Ramos (cell line): ENCODE results near the gene FGF9.

Source experiments
- in situ Hi-C: fragments of 300-500 bp; cut with MboI; formaldehyde crosslinking; loops from one replicate; pipeline ENCODE4 v1.14.3; 2022; ENCODE audit warnings: low sequenced_read_pairs; ENCODE audit not compliant: unreplicated experiment

FGF9 gene

GRCh38 chr13:21670883-21671619 lies at the start of gene FGF9:
TSS of gene FGF9 (plus strand) at chr13:21671073. CDS start at chr13:21671913, 840 bp downstream.
- in situ Hi-C loops: no loop called here

DNA sequence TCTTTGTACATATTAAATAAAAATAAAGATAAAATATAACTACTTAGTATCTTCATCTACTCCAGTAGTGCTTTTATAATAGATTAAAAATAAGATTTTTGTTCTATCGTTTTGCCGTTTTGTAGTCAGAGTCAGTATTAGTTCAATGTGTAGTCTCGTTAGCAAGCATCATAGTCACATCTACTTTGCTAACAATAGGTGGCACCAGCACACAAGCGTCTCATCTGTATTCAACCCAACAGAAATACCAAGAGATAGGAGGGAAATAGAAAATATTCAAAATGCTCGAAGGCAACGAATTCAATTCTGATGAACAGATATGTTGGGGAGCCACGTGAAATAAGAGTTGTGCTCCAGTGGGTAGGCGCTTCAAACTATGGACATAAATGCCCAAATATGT lies 45.5 kb upstream of the FGF9 start:
- in situ Hi-C loops: no loop called here

- in situ Hi-C loops: no loop called here
These were observed 38.7 kb upstream of the FGF9 start for GRCh38 chr13:21632196-21632595.

GRCh38 chr13:21636656-21637055 lies 34.2 kb upstream of the FGF9 start:
- in situ Hi-C loops: no loop called here

DNA sequence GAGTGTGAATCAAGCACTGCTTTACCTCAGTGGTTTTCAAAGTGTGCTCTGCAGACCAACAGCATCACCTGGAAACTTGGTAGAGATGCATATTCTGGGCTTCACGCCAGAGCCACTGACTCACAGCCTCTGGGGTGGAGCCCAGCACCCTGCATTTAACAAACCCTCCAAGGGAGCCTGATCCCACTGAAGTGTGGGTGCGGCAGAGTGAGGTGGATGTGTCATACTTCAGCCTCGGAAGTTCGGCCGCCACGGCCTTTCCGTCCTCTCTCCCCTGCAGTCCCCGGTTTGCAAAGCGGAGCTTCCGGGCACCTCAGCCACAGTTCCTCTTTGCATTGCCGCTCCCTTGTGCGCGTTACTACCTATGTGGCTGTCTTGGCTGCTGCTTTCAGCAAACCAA lies 33.6 kb upstream of the FGF9 start:
- in situ Hi-C loops: no loop called here

DNA sequence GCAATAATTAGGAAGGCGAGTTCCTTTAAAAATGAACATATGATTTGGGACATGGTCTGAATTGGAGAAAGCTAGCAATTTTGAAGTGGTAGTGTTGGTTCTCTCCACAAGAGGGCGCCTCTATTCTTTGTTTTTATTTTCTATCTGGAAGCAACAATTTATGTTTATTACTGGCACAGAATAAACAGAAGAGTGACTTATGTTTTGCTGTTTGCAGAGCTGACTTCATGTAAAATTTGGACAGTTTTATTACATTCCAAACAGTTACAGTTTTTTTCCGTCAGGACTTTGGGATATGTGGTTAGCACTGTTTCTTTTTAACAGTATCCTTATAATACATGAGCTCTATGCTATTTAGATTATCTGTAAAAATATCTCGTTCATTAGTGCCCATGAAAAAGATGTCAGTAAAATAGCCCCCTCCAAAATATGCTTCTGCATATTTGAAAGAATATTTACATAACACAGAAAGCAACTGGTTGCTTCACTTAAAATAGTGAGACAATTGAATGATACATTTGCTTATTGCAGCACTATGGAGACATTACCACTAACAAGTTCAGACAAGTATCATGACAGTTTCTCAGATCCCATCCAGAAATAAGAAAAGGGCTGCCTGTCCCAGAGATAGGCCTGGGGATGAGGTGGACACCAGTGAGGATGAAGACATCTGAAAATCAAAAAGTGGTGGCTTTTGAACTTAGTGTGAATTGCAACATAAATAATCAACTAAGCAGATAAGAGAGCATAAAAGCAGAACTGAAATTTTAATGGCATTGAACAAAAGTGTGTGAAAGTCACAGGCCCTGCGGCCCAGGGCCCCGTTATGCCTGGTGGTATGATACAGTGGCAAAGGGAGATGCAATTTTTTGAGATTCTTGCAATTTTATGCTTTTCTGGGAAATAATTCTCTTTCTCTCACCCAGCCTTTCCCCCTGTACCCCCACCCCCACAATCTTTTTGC lies 32.3 kb upstream of the FGF9 start:
- in situ Hi-C loops: no loop called here

- in situ Hi-C loops: no loop called here
These were observed 31.3 kb upstream of the FGF9 start for GRCh38 chr13:21639561-21639960.

- in situ Hi-C loops: no loop called here
These were observed 29.2 kb upstream of the FGF9 start for GRCh38 chr13:21641629-21642028.

GRCh38 chr13:21657538-21657937 lies 13.3 kb upstream of the FGF9 start:
- in situ Hi-C loops: no loop called here

DNA sequence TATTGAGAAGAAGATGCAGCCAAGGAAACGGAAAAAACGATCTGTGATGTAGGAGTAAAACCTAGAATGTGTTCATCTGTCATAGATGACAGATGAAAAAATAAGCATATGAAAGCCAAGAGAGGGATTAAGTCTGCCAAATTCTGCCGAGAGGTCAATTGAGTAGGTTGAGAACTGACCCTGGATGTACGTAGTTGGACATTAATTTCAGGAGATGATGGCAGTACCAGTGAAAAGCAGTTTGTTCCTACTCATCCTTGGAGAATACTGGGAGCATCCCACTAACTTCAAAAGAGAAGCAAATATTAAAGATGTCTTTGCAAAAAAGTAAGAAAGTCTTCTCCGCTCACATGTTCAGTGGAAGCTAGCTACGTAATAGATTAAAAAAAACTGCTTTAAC lies 11.8 kb upstream of the FGF9 start:
- in situ Hi-C loops: no loop called here

GRCh38 chr13:21661097-21661909 lies 9.6 kb upstream of the FGF9 start:
- in situ Hi-C loops: no loop called here

DNA sequence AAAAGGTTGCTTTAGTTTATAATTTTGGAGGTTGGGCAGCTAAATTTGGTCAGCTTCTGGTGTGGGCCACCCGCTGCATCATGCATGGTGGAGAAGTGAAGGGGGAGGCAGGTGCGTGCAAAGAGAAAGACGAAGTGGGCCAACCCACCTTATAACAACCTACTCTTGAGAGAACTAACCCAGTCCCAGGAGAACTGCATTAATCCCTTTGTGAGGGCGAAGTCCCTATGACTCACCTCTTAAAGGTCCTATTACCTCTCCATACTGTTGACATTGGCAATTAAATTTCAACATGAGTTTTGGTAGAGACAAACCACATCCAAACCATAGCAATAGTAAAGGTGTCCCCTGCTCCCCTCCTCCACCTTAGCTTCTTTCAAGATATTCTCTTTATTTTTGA lies 7.7 kb upstream of the FGF9 start:
- in situ Hi-C loops: no loop called here

DNA sequence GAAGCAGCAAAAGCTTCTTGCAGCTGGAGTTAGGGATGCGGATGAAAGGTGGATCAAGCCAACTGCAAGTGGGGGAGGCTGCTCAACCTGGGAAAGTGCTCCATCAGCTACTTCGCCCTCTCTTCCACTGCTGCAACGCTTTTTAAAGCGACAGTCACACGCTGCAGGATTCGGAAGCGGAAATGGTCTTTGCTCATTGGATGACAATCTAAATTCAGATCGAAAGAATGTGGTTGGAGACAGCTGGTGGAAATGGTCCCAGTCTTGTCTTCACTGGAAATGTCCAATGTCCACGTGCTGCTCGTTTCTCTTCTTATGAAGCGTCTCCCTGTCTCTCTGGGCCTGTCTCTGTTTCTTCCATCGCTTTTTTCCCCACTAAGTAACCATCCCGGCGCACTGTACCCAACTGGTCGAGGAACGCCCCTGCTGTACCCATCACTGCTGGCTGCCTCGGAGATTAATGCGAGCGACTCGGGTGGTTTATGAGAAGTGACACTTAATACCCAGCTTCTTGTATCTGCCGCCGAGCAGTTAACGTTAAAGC lies 2.1 kb upstream of the FGF9 start:
- in situ Hi-C loops: no loop called here

DNA sequence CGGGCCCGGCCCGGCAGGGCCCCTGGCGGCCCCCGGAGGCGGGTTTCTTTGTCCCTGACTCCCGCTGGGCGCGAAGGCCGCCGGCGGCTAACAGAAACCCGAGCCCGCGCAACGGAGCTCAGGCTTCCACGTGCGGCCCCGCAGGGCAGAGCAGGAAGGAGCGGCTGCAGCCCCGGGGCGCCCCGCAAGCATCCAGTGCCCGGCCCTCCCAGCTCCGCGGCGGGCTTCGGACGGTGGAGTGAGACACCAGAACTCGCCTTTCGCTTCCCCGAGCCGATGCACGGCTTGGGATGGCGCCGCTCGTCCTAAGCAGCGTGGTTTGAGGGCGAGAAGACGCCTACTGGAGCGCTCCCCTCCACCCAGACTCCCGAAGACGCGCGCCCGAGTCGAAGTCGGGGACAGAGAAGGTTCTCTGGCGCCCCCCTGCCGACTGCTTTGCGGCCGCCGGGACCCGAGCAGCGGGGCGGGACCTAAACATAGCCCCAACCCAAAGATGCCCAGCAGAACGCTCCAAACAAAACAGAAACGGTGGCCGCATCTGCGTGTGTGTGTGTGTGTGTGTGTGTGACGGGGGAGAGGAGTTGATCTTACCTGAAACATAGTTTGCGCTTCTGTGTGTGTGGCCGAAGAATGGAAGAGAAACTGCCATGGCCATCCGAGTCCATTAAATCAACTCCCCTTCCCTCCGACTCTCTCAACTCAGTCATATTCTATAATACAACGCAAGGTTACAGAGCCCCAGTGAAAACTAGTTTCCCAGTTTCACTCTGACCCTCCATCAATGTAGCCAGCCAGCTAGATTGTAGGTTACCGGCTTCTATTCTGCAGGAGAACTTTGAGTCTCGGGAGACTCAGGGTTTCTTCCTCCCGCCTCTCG lies 629 bp upstream of the FGF9 start:
- in situ Hi-C loops: no loop called here

- in situ Hi-C loops: no loop called here
These were observed 880 bp downstream of the FGF9 start for GRCh38 chr13:21671620-21672286.

DNA sequence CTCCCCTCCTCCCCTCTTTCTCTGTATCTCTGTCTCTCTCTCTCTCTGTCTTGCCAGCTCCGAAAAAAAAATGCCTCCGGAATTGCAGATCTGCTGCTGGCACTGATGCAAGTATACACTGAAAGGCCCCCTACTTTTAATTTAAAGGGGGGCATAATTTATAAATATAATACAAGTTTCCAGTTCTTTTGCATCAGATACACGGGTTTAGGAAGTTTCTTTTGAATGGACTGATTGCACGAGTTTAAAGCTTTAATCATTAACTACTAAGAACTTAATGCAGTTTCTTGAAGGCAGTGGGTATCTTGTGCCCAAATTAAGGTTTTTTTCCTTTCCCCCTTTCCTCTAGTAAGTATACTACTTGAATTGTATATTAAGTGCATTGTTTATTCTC lies 1.4 kb downstream of the FGF9 start:
- in situ Hi-C loops: no loop called here

DNA sequence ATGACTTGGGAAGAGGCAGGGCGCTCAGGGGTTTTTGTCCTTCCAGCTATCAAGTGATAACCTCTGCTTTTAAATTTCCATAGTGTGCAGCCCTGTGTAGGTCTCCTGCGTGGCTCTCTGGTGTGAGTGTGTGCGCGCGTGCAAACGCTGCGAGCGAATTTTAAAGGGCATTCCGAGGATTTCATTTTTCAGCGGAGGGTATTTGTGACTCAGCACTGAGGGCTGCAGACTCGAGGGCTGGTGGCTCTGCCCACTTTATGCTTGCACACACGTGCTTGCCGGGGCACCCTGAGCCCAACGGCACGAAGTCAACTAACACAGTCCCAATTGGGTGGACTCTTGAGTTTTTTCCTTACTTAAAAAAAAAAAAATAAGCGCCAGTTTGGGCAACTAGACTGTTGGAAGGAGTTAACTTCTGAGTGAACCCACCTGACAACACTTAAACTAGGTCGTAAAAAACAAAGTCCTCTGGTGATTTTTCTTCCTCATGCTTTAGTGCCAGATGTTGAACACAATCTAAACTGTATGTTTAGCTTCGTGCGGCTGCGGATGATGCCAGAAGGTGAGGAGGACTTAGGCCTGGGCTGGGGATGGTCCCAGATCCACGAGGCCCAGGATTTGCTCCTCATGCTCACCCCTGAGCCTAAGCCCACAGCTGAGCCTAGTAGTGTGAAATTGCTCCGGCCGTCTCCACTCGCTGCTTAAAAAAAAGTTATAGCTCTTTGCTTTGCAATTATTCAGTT lies 2.1 kb downstream of the FGF9 start:
- in situ Hi-C loops: no loop called here

GRCh38 chr13:21673539-21673788 lies 2.6 kb downstream of the FGF9 start:
- in situ Hi-C loops: no loop called here
